GM23338 (cell line): Measurements from ENCODE around the gene CHMP1B. TPM values are rescaled to one million over a fixed set of nuclear protein-coding genes. Genes with fewer than 3 reads are reported as not detected.

ENCODE experiments used
- ATAC-seq: fragments of 200-7000 bp; cut with Tn5 transposase; 3 replicates; pipeline ENCODE4 v1.9.1; 2020
- DNase-seq: peaks from one replicate; pipeline ENCODE4 v3.0.0-alpha.2; 2015; ENCODE audit warnings: low spot score
- H2AFZ ChIP-seq: fragments of 200-600 bp; sonication (generic); 2 replicates; pipeline ENCODE4 v1.8.0; 2016; ENCODE audit warnings: antibody characterized with exemption, mild to moderate bottlenecking, moderate library complexity
- H3F3A ChIP-seq: fragments of 200-600 bp; sonication (generic); replicated peaks from 2 replicates; pipeline ENCODE4 v1.8.0; 2017; ENCODE audit warnings: antibody characterized with exemption, mixed run types, low read depth
- H3K27ac ChIP-seq: fragments of 200-600 bp; sonication (generic); 2 replicates; pipeline ENCODE4 v1.6.1; 2016; ENCODE audit warnings: low read depth
- H3K27me3 ChIP-seq: fragments of 200-600 bp; sonication (generic); 2 replicates; pipeline ENCODE4 v1.8.0; 2016; ENCODE audit warnings: mild to moderate bottlenecking, mixed run types, moderate library complexity; ENCODE audit not compliant: insufficient read depth
- H3K36me3 ChIP-seq: fragments of 200-600 bp; sonication (generic); 2 replicates; pipeline ENCODE4 v1.8.0; 2016; ENCODE audit warnings: mild to moderate bottlenecking; ENCODE audit not compliant: insufficient read depth
- H3K4me1 ChIP-seq: fragments of 200-600 bp; sonication (generic); 2 replicates; pipeline ENCODE4 v1.8.0; 2016; ENCODE audit warnings: mild to moderate bottlenecking, moderate library complexity; ENCODE audit not compliant: insufficient read depth
- H3K4me2 ChIP-seq: fragments of 200-600 bp; sonication (generic); 2 replicates; pipeline ENCODE4 v1.7.1; 2017; ENCODE audit warnings: mixed run types
- H3K4me3 ChIP-seq: fragments of 200-600 bp; sonication (generic); 2 replicates; pipeline ENCODE4 v1.6.1; 2016; ENCODE audit warnings: mixed run types
- H3K79me2 ChIP-seq: fragments of 200-600 bp; sonication (generic); replicated peaks from 2 replicates; pipeline ENCODE4 v1.8.0; 2017; ENCODE audit warnings: mild to moderate bottlenecking; ENCODE audit not compliant: insufficient read depth
- H3K9me2 ChIP-seq: fragments of 200-600 bp; sonication (generic); 2 replicates; pipeline ENCODE4 v1.8.0; 2017; ENCODE audit not compliant: insufficient read depth
- H4K20me1 ChIP-seq: fragments of 200-600 bp; sonication (generic); replicated peaks from 2 replicates; pipeline ENCODE4 v1.8.0; 2017; ENCODE audit warnings: mild to moderate bottlenecking; ENCODE audit not compliant: insufficient read depth
- H3K27ac Mint-ChIP-seq: 2 replicates; pipeline ENCODE4 v1.8.0; 2020; ENCODE audit warnings: inconsistent platforms, mild to moderate bottlenecking, moderate library complexity, mixed read lengths
- H3K27me3 Mint-ChIP-seq: 3 replicates; pipeline ENCODE4 v1.8.0; 2022; ENCODE audit warnings: low read depth, mild to moderate bottlenecking, moderate library complexity, mixed read lengths, inconsistent platforms; ENCODE audit not compliant: insufficient read depth, poor library complexity
- H3K36me3 Mint-ChIP-seq: 3 replicates; pipeline ENCODE4 v1.8.0; 2021; ENCODE audit warnings: low read depth, mild to moderate bottlenecking, inconsistent platforms, moderate library complexity, mixed read lengths
- H3K4me1 Mint-ChIP-seq: 3 replicates; pipeline ENCODE4 v1.8.0; 2020; ENCODE audit warnings: mild to moderate bottlenecking, inconsistent platforms, mixed read lengths
- H3K4me3 Mint-ChIP-seq: 3 replicates; pipeline ENCODE4 v1.8.0; 2021; ENCODE audit warnings: moderate library complexity, mild to moderate bottlenecking, inconsistent platforms, mixed read lengths
- H3K9me3 Mint-ChIP-seq: 3 replicates; pipeline ENCODE4 v1.8.0; 2020; ENCODE audit warnings: moderate library complexity, mild to moderate bottlenecking, inconsistent platforms, mixed read lengths
- CREB1 ChIP-seq: fragments of 250-450 bp; sonication (Bioruptor Pico); IDR thresholded peaks from 2 replicates; pipeline ENCODE4 v1.5.0; 2020; ENCODE audit warnings: low read depth, mild to moderate bottlenecking, moderate library complexity
- EZH2 ChIP-seq: fragments of 200-600 bp; sonication (generic); IDR thresholded peaks from one replicate; pipeline ENCODE4 v1.8.0; 2017; ENCODE audit warnings: antibody characterized with exemption, mild to moderate bottlenecking, low read depth; ENCODE audit not compliant: unreplicated experiment
- EZH2phosphoT487 ChIP-seq: fragments of 200-600 bp; sonication (generic); IDR thresholded peaks from one replicate; pipeline ENCODE4 v1.8.1; 2018; ENCODE audit warnings: antibody characterized with exemption; ENCODE audit not compliant: unreplicated experiment
- JUNB ChIP-seq: IDR thresholded peaks from one replicate; pipeline ENCODE4 v1.6.1; 2016; ENCODE audit warnings: antibody characterized with exemption; ENCODE audit not compliant: unreplicated experiment
- NANOG ChIP-seq: IDR thresholded peaks from 2 replicates; pipeline ENCODE4 v1.6.1; 2016; ENCODE audit warnings: antibody characterized with exemption, borderline replicate concordance
- POLR2AphosphoS5 ChIP-seq: IDR thresholded peaks from 2 replicates; pipeline ENCODE4 v1.6.1; 2016; ENCODE audit warnings: antibody characterized with exemption, low read depth
- STAT1 ChIP-seq: IDR thresholded peaks from one replicate; pipeline ENCODE4 v1.6.1; 2016; ENCODE audit warnings: antibody characterized with exemption; ENCODE audit not compliant: unreplicated experiment
- ZNF114 ChIP-seq: fragments of 250-450 bp; sonication (Bioruptor Pico); IDR thresholded peaks from 2 replicates; pipeline ENCODE4 v1.5.0; 2020; ENCODE audit warnings: mild to moderate bottlenecking, moderate library complexity
- polyA plus RNA-seq: library from polyadenylated mRNA; unstranded; fragments of >200 nt; fragmentation: Nextera tagmentation; extraction: Ambion mirVana; gene quantifications from 2 replicates; pipeline ENCODE4 v1.2.1, GENCODE V29; 2016
- total RNA-seq: library from RNA; depleted of rRNA; stranded (reverse); fragments of >200 nt; shearing (Covaris generic); gene quantifications from 2 replicates; pipeline ENCODE4 v1.2.3, GENCODE V29; 2014
- TF ChIP-seq, protein P1 (sequence below): IDR thresholded peaks from 2 replicates; pipeline ENCODE4 v1.6.1; 2016; ENCODE audit warnings: antibody characterized with exemption
- TF ChIP-seq, protein P2 (sequence below), 2 experiments: fragments of 200-600 bp in 1 of 2; sonication (generic) in 1 of 2; conservative IDR thresholded peaks; 2 replicates each; pipeline versions ENCODE4 v1.5.1 to v1.6.1; 2016 to 2017; ENCODE audit warnings: antibody characterized with exemption in 2 of 2, low read depth in 2 of 2, mild to moderate bottlenecking in 2 of 2, moderate library complexity in 1 of 2
- TF ChIP-seq, protein P3 (sequence below): fragments of 250-450 bp; sonication (Bioruptor Pico); IDR thresholded peaks from 2 replicates; pipeline ENCODE4 v1.5.0; 2020; ENCODE audit warnings: mild to moderate bottlenecking, moderate library complexity

The CHMP1B gene
- total and polyA plus RNA-seq, 2 experiments from 2014 or later = 41.8 to 52.1 TPM

DNA sequence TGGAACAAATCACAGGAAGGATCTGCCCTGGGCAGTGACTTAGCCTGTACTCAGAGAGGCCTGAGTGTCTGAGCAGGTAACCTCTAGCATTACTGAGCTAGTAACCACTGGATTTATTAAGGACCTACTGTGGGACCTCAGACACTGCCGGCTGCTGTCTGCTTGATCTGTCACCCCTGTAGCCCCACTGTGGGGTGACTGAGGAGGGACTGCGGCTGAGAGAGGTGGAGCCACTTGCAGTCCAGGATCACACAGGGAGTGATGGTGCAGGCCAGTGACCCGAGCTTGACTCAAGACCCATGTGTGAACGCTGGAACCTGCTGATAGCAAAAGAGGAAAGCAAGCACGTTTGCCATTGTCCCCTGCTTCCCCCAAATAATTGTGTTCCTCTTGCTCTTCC is 15.6 kb downstream of the CHMP1B start:
- Histone ChIP-seq H3K79me2 (no peaks in the 10 kb centered on the region), H3K4me2 (no peak overlapping the region), H2AFZ (no peak overlapping the region), H3K27me3 (no peaks in the 10 kb centered on the region), H3F3A (no peaks in the 10 kb centered on the region), H3K9me2 (no peaks in the 10 kb centered on the region), H3K4me1 (peaks cover 9% of the 10 kb centered on the region), H4K20me1 (no peaks in the 10 kb centered on the region), H3K36me3 (no peaks in the 10 kb centered on the region; the same call in 1 of the 2 replicates), H3K4me3 (no peak overlapping the region), H3K27ac (no peak overlapping the region)
- peaks cover 13% of the 10 kb centered on the region for H3K36me3 Mint-ChIP-seq
- DNase-seq = no peak
- H3K27ac Mint-ChIP-seq = peak overlapping the region; percentile 62; the same call in 1 of the 2 replicates
- H3K4me3 Mint-ChIP-seq = no peak overlapping the region
- peaks cover 3% of the 10 kb centered on the region for H3K27me3 Mint-ChIP-seq
- TF ChIP-seq, protein P1, sequence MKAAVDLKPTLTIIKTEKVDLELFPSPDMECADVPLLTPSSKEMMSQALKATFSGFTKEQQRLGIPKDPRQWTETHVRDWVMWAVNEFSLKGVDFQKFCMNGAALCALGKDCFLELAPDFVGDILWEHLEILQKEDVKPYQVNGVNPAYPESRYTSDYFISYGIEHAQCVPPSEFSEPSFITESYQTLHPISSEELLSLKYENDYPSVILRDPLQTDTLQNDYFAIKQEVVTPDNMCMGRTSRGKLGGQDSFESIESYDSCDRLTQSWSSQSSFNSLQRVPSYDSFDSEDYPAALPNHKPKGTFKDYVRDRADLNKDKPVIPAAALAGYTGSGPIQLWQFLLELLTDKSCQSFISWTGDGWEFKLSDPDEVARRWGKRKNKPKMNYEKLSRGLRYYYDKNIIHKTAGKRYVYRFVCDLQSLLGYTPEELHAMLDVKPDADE = no peak
- no peak for TF ChIP-seq STAT1
- TF ChIP-seq ZNF114 = no peak
- no peak for TF ChIP-seq EZH2
- no peak for TF ChIP-seq EZH2phosphoT487
- no peak for TF ChIP-seq JUNB
- no peak for ATAC-seq
- peaks cover 7% of the 10 kb centered on the region; the same call in 2 of the 3 replicates for H3K4me1 Mint-ChIP-seq
- H3K9me3 Mint-ChIP-seq = no peaks in the 10 kb centered on the region

DNA sequence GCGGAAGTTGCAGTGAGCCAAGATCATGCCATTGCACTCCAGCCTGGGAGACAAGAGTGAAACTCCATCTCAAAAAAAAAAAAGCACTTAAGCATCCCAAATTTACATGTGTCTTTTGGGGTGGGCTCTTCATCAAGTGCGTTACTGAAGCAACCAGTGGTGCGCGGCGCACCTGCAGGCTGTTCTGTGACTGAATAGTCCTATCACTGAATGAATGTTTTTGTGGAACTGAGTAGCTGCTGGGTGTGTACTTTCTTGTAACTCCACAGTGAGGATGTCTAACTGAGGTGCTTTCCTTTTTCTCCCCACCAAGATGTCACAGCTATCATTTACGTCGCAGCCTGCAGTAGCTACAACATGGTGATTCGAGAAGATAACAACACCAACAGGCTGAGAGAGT is 17.0 kb downstream of the CHMP1B start:
- no peak overlapping the region for H3K4me3 Mint-ChIP-seq
- ATAC-seq (no peak), DNase-seq (no peak)
- H3K27ac ChIP-seq = no peak overlapping the region
- no peaks in the 10 kb centered on the region for H3F3A ChIP-seq
- H3K36me3 Mint-ChIP-seq = peaks cover 13% of the 10 kb centered on the region
- no peaks in the 10 kb centered on the region for H3K79me2 ChIP-seq
- no peaks in the 10 kb centered on the region for H4K20me1 ChIP-seq
- no peak overlapping the region for H3K27ac Mint-ChIP-seq
- no peaks in the 10 kb centered on the region; the same call in 1 of the 2 replicates for H3K36me3 ChIP-seq
- H3K4me2 ChIP-seq = no peak overlapping the region
- H3K27me3 ChIP-seq = no peaks in the 10 kb centered on the region
- H2AFZ ChIP-seq = no peak overlapping the region
- no peaks in the 10 kb centered on the region for H3K9me3 Mint-ChIP-seq
- no peak overlapping the region for H3K4me3 ChIP-seq
- H3K4me1 Mint-ChIP-seq = peaks cover 7% of the 10 kb centered on the region; the same call in 2 of the 3 replicates
- H3K4me1 ChIP-seq = peaks cover 9% of the 10 kb centered on the region
- peaks cover 3% of the 10 kb centered on the region for H3K27me3 Mint-ChIP-seq
- H3K9me2 ChIP-seq = no peaks in the 10 kb centered on the region
- TF ChIP-seq, protein P2, sequence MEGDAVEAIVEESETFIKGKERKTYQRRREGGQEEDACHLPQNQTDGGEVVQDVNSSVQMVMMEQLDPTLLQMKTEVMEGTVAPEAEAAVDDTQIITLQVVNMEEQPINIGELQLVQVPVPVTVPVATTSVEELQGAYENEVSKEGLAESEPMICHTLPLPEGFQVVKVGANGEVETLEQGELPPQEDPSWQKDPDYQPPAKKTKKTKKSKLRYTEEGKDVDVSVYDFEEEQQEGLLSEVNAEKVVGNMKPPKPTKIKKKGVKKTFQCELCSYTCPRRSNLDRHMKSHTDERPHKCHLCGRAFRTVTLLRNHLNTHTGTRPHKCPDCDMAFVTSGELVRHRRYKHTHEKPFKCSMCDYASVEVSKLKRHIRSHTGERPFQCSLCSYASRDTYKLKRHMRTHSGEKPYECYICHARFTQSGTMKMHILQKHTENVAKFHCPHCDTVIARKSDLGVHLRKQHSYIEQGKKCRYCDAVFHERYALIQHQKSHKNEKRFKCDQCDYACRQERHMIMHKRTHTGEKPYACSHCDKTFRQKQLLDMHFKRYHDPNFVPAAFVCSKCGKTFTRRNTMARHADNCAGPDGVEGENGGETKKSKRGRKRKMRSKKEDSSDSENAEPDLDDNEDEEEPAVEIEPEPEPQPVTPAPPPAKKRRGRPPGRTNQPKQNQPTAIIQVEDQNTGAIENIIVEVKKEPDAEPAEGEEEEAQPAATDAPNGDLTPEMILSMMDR (conservative IDR thresholded peaks at IDR 0.05; ENCODE audit: low read depth in 2 of 2) = no peak
- no peak for TF ChIP-seq EZH2
- TF ChIP-seq JUNB = no peak
- TF ChIP-seq NANOG = no peak
- TF ChIP-seq STAT1 = no peak
- TF ChIP-seq, protein P3, sequence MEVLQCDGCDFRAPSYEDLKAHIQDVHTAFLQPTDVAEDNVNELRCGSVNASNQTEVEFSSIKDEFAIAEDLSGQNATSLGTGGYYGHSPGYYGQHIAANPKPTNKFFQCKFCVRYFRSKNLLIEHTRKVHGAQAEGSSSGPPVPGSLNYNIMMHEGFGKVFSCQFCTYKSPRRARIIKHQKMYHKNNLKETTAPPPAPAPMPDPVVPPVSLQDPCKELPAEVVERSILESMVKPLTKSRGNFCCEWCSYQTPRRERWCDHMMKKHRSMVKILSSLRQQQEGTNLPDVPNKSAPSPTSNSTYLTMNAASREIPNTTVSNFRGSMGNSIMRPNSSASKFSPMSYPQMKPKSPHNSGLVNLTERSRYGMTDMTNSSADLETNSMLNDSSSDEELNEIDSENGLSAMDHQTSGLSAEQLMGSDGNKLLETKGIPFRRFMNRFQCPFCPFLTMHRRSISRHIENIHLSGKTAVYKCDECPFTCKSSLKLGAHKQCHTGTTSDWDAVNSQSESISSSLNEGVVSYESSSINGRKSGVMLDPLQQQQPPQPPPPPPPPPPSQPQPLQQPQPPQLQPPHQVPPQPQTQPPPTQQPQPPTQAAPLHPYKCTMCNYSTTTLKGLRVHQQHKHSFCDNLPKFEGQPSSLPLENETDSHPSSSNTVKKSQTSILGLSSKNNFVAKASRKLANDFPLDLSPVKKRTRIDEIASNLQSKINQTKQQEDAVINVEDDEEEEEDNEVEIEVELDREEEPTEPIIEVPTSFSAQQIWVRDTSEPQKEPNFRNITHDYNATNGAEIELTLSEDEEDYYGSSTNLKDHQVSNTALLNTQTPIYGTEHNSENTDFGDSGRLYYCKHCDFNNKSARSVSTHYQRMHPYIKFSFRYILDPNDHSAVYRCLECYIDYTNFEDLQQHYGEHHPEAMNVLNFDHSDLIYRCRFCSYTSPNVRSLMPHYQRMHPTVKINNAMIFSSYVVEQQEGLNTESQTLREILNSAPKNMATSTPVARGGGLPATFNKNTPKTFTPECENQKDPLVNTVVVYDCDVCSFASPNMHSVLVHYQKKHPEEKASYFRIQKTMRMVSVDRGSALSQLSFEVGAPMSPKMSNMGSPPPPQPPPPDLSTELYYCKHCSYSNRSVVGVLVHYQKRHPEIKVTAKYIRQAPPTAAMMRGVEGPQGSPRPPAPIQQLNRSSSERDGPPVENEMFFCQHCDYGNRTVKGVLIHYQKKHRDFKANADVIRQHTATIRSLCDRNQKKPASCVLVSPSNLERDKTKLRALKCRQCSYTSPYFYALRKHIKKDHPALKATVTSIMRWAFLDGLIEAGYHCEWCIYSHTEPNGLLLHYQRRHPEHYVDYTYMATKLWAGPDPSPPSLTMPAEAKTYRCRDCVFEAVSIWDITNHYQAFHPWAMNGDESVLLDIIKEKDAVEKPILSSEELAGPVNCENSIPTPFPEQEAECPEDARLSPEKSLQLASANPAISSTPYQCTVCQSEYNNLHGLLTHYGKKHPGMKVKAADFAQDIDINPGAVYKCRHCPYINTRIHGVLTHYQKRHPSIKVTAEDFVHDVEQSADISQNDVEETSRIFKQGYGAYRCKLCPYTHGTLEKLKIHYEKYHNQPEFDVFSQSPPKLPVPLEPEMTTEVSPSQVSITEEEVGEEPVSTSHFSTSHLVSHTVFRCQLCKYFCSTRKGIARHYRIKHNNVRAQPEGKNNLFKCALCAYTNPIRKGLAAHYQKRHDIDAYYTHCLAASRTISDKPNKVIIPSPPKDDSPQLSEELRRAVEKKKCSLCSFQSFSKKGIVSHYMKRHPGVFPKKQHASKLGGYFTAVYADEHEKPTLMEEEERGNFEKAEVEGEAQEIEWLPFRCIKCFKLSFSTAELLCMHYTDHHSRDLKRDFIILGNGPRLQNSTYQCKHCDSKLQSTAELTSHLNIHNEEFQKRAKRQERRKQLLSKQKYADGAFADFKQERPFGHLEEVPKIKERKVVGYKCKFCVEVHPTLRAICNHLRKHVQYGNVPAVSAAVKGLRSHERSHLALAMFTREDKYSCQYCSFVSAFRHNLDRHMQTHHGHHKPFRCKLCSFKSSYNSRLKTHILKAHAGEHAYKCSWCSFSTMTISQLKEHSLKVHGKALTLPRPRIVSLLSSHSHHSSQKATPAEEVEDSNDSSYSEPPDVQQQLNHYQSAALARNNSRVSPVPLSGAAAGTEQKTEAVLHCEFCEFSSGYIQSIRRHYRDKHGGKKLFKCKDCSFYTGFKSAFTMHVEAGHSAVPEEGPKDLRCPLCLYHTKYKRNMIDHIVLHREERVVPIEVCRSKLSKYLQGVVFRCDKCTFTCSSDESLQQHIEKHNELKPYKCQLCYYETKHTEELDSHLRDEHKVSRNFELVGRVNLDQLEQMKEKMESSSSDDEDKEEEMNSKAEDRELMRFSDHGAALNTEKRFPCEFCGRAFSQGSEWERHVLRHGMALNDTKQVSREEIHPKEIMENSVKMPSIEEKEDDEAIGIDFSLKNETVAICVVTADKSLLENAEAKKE (CRISPR knock-in tag) = no peak
- TF ChIP-seq, protein P1 = no peak
- no peak for TF ChIP-seq CREB1 (CRISPR knock-in tag)
- TF ChIP-seq EZH2phosphoT487 = no peak
- no peak for TF ChIP-seq POLR2AphosphoS5
